ENCODE results near the gene ASCC3.
"Not testable (repeated sequence)": the region's sequence is repeated elsewhere in the genome, so short reads cannot be mapped to it uniquely, and the experiment has no call there.

Gene ASCC3

DNA sequence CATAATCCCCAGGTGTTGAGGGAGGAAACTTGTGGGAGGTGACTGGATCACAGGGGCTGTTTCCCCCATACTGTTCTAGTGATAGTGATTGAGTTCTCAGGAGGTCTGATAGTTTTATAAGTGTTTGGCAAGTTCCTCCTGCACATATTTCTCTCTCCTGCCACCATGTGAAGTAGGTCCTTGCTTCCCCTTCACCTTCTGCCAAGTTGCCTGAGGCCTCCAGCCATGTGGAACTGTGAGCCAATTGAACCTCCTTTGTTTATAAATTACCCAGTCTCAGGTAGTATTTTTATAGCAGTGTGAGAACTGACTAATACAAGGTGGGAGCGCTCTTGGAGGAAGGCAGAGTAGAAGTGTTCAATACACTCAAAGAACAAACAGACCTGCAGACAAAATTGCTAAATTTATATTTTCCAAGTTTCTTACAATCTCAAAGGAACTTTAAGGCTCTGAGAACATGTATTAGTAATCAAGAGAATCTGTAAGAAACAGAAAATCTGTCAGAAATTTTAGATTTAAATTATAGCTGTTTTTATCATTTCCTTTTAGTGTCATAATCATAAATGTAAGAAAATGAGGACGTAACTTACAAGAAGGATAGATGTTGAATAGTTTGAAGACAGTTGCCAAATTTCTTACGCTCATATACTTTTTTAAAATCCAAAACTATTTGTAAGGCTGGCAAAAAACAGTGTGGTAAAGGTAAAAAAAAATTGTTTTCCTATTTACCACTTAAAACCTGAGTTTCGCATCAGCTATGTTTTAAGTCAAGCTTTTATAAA is 77.7 kb downstream of the ASCC3 start:
- no peak for DNase-seq

DNA sequence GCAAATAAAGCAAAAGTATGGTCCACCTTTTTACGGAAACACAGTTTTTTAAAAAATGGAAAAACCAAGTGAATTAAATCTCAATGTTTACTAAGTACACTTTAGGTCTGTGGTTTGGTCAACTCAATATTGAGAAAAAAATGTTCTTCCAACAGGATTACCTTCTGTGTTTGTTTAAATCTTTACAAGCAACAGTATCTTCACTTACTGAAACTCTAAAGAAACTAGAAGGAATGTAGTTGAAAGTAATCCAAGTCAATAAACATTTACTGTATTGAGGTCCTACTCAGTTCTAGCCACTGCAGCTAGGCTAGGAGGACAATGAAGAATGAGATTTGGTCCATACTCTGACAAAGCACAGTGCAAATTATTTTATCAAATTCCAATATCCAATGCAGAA is 80.1 kb downstream of the ASCC3 start:
- DNase-seq, result no peak

DNA sequence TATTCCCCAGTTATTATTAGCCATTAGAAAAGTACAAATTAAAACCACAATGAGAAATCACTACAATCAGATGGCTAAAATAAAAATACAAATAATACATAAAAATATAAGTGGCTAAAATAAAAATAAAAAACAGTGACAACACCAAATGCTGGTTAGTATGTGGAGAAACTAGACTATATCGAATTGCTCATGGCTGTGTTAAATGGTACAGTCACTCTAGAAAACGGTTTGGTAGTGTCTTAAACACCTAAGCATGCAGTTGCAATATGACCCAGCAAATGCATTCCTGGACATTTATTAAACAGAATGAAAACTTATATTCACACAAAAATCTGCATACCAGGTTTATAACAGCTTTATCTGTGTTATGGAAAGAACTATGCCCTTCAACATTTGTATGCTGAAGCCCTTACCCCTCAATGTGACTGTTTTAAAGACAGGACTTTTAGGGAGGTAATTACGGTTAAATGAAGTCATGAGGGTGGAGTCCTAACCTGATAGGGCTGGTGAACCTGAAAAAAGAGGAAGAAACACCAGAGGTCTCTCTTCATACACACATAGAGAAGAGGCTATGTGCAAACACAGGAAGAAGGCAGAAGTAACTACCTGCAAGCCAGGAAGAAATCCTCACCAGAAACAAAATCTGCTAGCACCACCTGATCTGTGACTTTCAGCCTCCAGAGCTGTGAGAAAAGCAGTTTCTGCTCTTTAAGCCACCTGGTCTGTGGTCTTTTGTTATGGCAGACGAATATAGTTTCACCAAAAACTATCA is 84.9 kb downstream of the ASCC3 start:
- no peak for DNase-seq

DNA sequence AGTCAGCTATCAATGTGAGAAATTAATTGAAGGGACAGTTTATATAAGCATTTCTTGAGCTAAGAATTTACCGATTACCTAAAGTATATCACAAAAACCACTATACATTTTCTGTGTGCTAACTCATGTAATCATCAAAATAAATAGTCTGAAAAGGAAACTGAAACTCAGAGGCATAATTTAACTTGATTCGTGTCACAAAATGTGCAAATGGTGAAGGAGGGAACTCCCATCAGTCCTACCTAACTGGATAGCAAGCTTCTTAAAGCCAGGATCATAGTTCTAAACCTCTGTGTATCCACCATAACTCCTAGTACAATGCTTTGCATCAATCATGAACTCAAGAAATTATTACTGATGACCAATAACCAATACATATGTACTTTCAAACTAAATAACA is 91.0 kb downstream of the ASCC3 start:
- DNase-seq, result no peak

DNA sequence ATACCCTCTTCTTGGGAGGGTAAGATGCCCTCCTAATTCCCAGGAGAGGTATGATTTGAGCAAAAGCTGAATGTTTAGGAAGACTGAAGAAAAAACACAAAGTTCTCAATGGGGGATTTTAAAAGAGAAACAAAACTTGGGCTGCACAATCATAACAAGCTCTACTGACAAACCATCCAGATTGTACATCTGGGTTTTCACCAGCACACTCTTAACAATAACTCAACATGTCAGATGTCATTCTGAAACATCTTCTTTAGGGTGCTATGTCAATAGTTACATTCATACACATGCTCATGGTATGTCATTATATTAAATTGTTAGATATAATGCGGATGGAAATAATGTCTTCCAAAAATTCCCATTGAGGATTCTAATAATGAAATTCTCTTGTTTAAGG is 95.1 kb downstream of the ASCC3 start:
- DNase-seq, result no peak

DNA sequence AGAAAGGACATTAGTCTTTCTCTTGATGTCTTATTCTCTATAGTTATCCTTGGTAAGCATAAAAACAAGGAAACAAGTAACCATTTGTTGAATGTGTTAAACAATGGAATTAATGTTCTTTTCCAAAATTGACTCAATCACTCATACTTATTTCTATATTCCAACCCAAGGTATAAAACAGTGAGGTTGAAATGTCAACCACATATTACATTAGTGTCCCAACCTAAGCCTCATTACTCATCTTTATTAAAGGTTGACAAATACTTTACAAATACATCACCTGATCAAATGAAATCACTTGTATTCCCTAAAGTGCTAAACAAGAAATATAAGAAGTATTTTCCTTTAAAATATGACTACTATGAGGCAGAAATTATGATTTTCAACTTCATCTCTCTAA is 100.5 kb downstream of the ASCC3 start:
- no peak for DNase-seq

DNA sequence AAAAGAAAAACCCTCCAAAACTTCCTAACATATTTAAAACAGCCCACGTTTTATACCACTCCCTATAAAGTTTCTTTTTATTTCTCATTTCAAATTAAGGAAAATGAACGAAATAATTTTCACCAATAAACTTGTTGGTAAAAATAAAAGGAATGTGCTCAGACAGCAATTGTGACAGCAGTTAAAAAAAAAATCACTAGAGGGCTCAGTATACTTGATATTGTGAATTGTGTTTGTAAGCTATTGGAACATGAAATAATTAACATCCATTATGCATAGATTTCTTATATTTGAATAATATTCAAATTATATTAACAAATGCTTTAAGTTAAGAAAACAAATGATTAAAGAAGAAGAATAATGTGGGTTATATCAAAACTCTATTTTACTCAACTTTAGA is 105.5 kb downstream of the ASCC3 start:
- no peak for DNase-seq

DNA sequence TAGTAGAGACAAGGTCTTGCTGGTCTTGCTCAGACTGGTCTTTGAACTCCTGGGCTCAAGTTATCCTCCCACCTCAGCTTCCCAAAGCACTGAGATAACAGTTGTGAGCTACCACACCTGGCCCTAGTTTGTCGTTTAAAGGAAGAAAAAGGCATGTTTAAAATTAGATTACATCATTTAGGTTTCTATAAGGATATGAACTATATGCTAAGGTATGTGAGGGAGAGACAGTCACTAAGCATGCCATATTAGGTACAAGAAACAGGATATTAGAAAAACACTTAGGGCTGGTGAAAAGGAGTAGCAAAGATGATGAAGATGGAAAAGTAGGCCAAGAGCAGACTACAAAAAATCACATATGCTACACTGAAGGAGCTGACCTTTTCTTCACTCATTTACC is 106.4 kb downstream of the ASCC3 start:
- DNase-seq, result no peak

DNA sequence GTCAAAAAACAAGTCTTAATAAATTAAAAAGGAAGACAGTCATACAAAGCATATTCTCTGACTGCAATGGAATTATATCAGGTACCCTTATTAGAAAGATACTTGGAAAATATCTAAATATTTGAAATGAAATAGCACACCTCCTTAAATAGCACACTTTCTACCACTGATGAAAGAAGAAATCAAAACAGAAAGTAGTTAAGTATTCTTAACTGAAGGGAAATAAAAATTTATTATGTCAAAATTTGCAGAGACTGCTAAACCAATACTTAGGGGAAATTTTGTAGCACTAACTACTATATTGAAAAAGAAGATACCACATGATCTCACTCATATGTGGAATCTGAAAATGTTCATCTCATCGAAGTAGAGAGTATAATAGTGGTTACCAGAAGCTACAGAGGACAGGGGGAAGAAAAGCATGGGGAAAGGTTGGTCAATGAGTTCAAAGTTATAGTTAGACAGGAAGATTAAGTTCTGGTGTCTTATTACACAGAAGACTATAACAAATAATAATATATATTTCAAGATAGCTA is 112.2 kb downstream of the ASCC3 start:
- no peak for DNase-seq

DNA sequence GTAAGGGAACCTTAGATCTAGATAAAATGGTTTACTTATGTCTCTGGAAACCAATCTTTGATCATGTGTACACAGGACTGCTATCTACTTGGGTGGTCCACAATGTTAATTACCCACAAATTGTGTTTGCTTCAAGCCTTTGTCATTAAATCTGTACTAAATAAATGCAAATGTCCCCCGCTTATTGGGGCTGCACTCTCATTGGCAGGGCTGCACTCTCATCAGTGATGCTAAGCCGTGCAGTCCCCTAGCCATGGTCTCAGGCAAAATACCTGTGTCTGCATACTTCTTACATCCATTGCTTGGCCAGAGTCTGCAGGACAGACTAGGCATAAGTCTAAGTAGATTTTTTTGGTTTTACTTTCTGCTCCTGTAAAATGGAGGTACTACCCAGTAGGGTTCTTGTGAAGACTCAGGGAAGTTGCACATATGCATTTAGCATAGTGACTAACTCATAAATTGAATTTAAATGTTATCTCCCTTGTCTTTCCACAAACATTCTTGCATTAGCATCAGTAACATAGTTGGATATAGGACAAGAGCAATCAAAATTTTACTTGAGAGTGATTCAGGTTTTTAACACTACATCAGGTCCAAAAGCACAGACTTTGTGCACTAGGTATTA is 117.4 kb downstream of the ASCC3 start:
- DNase-seq, result no peak

DNA sequence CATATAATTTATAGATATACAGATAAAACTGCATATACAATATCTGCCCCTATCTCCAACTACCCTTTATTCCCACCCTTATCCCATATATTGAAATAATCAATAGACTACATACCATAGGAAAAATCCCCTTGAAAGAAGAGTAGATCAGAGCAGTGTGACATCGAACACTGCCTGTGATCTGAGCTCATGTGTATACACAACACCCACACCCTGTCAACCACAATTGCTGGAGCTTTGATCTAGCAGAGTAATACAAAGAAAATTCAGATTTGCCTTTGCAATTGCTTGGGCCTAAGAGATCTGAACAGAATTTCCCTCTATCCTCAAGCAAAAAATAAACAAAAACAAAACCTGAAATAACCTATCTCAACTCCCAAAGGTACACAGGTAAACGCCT is 119.3 kb downstream of the ASCC3 start:
- DNase-seq, result no peak

DNA sequence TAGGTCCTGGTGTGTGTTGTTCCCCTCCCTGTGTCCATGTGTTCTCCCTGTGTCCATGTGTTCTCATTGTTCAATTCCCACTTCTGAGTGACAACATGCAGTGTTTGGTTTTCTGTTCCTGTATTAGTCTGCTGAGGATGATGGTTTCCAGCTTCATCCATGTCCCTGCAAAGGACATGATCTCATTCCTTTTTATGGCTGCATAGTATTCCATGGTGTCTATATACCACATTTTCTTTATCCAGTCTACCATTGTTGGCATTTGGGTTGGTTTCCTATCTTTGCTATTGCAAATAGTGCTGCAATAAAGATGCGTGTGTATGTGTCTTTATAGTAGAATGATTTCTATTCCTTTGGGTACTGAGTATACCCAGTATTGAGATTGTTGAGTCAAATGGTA is 122.7 kb downstream of the ASCC3 start:
- not testable (repeated sequence) for DNase-seq

DNA sequence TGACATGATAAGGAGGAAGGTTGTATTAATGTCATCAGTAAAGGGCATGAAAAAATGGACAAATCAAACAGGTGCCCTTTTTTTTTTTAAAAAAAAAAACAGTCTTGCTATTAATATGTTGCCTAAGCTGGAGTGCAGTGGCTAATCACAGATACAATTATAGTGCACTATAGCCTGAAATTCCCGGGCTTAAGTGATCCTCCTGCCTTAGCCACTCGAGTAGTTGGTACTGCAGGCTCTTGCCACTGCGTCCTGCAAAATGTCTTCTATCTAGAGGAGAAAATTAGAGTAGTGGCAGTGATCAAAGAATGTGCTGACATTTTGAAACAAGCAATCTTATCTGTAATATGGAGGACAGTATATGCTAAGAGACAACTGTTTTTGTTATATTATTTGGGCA is 127.7 kb downstream of the ASCC3 start:
- no peak for DNase-seq

DNA sequence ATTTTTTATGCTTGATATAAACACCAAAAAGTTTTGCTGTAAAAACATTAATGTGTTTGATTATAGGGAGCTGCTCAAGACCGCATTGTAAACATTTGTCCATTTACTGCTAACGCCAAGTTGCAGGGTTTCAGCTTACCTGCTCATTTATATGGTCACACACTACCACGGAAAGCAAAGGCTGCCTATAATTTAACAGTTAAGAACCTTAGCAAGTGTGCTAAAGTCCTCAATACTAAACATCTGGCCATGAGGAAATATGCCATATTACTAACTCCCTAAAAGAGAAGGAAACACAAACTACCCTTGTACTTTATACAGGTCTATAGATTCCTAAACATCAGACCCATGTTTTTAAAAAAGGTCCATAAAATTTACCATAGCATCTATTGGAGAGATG is 129.5 kb downstream of the ASCC3 start:
- DNase-seq, result no peak

DNA sequence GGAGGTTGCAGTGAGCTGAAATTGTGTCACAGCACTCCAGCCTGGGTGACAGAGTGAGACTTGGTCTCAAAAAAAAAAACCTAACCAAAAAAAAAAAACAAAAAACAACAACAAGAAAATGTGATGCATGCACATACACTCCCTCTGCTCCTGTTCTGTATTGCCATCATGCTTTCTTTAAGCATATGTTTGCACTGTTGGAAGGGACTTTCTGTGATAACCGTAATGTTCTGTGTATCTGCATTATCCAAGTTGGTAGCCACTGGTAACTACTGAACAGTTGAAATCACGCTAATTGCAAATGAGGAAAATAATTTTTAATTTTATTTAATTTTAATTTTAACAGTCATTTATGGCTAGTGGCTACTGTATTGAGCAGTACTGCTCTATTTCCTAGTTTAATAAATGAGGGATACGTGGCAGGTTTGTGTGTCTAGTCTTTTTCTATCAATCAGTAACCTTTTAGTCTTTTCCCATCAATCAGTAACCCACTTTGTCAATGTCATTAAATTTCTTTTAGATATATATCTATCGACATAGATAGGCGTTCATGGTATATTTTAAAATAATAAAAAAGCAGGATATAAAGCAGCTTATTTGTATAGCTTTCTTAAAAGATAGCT is 135.6 kb downstream of the ASCC3 start:
- DNase-seq, result no peak

DNA sequence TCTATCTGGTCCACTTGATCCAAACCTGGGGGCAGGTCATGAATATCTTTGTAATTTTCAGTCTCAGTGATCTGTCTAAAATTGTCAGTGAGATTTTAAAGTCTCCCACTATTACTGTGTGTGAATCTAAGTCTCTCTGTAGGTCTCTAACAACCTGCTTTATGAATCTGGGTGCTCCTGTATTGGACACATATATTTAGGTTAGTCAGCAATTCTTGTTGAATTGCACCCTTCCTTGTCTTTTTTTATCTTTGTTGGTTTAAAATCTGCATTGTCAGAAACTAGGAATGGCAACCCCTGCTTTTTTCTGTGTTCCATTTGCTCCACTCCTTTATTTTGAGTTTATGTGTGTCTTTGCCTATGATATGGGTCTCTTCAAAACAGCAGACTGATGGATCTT is 140.7 kb downstream of the ASCC3 start:
- DNase-seq, result no peak

DNA sequence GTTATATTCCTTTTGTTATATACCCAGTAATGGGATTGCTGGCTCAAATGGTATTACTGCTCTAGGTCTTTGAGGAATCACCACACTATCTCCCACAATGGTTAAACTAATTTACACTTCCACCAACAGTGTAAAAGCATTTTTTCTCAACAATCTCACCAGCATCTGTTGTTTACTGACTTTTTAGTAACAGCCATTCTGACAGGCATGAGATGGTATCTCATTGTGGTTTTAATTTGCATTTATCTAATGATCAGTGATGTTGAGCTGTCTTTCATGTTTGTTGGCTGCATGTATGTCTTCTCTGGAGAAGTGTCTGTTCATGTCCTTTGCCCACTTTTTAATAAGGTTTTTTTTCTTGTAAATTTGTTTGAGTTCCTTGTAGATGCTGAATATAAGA is 143.4 kb downstream of the ASCC3 start:
- not testable (repeated sequence) for DNase-seq

DNA sequence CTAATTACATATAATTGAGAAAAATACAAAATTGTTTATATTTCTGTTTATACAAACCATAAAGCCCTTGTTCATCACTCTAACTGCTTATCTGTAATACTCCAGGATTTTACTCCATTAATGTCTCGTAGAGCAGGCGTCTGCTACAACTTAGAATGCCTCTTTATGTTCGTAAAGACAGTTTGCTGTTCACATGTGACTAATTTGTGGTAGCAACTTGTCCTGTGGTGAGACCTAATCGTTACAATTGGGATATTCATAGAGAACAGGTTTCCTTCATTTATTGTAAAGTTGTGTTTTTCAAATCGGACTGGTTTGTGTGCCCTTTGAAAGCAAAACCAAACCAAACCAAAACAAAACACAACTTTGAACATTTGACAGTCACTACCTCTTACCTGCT is 149.7 kb downstream of the ASCC3 start:
- no peak for DNase-seq

DNA sequence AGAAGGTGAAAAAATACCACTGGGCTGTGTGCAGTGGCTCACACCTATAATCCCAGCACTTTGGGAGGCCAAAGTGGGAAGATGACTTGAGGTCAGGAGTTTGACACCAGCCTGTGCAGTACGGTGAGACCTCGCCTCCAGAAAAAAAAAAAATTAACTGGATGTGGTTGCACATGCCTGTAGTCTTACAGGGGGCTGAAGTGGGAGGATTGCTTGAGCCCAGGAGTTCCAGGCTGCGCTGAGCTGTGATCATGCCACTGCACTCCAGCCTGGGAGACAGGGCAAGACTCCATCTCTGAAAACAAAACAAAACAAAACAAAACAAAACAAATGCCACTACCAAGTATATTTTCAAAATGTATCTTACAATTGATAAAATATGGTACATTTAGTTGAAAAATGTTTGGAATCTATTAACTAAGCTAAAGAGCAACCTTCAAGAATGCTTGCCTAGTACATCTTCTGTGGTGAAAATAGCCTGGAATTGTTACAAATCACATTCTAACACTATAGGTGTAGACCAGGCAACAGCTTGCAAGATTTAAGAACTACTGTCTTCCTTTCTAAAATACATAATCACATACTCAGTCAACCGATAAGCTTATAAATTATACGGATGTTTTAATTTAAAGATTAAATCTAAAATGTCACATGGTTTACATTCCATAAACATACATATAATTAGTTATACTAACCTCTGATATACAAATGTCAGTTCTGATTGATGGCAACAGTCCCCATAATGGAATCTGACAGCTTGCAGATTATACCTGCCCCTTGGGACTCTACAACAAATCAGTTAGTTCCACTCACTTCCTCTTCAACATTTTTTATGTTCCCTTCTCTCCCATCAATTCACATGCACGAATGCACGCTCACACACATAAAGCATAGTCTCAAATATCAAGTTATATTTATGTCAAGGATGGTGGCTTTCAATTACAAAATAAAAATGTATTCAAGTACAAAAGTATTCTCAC is 150.8 kb downstream of the ASCC3 start:
- no peak for DNase-seq

DNA sequence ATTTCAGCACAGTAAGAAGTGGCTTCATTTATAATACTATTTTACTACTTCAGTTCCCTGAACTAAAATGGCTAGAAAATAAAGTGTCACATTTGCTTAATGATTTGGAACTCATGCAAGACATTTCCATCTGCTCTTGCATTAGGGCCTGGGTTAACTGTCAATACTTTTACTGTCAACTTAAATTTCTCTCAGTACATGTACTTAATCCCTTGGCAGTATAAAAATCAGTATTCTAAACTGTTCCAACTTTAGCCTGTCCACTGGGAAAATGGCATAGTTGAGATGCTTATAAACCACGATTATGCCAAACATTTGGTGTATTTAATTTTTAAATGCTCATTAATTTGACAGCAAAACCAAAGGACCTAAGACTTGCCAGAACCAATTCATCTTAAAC is 154.5 kb downstream of the ASCC3 start:
- no peak for DNase-seq

DNA sequence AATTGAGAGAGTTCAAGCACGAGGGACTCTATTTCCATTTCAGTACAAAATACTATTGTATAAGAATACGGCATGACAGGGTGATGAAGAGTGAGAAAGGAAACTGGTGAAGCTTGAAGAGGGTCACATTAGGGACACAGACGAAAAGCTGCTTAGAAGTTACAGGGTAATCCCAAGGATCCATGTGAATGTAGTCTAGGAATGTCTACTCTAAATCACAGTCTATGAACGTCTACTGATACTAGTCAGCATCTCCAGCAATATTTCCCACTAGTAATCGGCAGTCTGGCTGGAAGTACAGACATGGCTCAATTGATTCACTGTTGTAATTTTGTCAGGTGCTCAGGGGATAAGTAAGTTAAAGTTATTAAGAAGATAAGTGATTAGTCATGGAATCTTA is 156.4 kb downstream of the ASCC3 start:
- no peak for DNase-seq

DNA sequence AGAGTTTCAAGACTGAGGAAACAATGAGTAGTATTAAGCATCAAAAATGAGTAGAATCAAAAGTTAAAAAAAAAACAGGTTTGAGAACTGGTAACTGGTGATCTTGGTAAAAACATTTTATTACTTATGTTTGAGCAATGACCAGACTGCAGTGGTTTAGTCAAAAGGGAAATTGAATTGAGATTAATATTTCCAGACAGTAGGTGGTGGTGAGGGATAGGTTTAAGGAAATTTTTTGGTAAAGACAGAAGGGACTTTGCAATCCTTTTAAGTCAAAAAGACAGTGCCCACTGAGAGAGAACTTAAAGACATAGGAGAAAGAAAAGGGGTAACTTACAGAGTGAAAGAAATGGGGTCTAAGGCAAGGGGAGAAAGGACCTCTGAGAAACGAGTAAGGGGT is 156.9 kb downstream of the ASCC3 start:
- DNase-seq, result no peak

Measured in DMS153 (cell line).